Measurements from ENCODE around the gene TMED10.
"Not testable (repeated sequence)": the region's sequence is repeated elsewhere in the genome, so short reads cannot be mapped to it uniquely, and the experiment has no call there.

The TMED10 gene

GRCh38 chr14:75162631-75163030 lies 13.8 kb downstream of the TMED10 start:
- no peak for FAIRE-seq

GRCh38 chr14:75158843-75159614 lies 17.4 kb downstream of the TMED10 start:
- no peak for DNase-seq (ENCODE audit: low spot score)
- no peak for FAIRE-seq

More at GRCh38 chr14:75162631-75163030, 13.8 kb downstream of the TMED10 start:
- DNase-seq (ENCODE audit: low spot score): no peak

GRCh38 chr14:75156901-75157300 lies 19.5 kb downstream of the TMED10 start:
- FAIRE-seq (no peak), DNase-seq (ENCODE audit: low spot score) (no peak)

- FAIRE-seq: no peak
- DNase-seq (ENCODE audit: low spot score): no peak
Measured at GRCh38 chr14:75156111-75156510, 20.3 kb downstream of the TMED10 start.

- DNase-seq (ENCODE audit: low spot score): no peak
- no peak for FAIRE-seq
Measured at GRCh38 chr14:75155169-75155568, 21.2 kb downstream of the TMED10 start.

- no peak for DNase-seq (ENCODE audit: low spot score)
- no peak for FAIRE-seq
Measured at GRCh38 chr14:75153295-75153694, 23.1 kb downstream of the TMED10 start.

GRCh38 chr14:75151851-75152250 lies 24.6 kb downstream of the TMED10 start:
- FAIRE-seq (no peak), DNase-seq (ENCODE audit: low spot score) (no peak)

GRCh38 chr14:75150637-75151036 lies 25.8 kb downstream of the TMED10 start:
- not testable (repeated sequence) for DNase-seq (ENCODE audit: low spot score); FAIRE-seq

- no peak for DNase-seq (ENCODE audit: low spot score)
- FAIRE-seq: no peak
Measured at GRCh38 chr14:75150150-75150549, 26.3 kb downstream of the TMED10 start.

- FAIRE-seq (no peak), DNase-seq (ENCODE audit: low spot score) (no peak)
Measured at GRCh38 chr14:75147423-75148071, 28.9 kb downstream of the TMED10 start.

- DNase-seq (ENCODE audit: low spot score): no peak
- FAIRE-seq: no peak
Measured at GRCh38 chr14:75144944-75145343, 31.5 kb downstream of the TMED10 start.

GRCh38 chr14:75143761-75144527 lies 32.5 kb downstream of the TMED10 start:
- FAIRE-seq (no peak), DNase-seq (ENCODE audit: low spot score) (no peak)

GRCh38 chr14:75142494-75142893 lies 33.9 kb downstream of the TMED10 start:
- FAIRE-seq (no peak), DNase-seq (ENCODE audit: low spot score) (no peak)

GRCh38 chr14:75141967-75142366 lies 34.4 kb downstream of the TMED10 start:
- FAIRE-seq (no peak), DNase-seq (ENCODE audit: low spot score) (no peak)

- no peak for DNase-seq (ENCODE audit: low spot score)
- FAIRE-seq: no peak
Measured at GRCh38 chr14:75141062-75141461, 35.4 kb downstream of the TMED10 start.

- no peak for DNase-seq (ENCODE audit: low spot score)
- no peak for FAIRE-seq
Measured at GRCh38 chr14:75140620-75141019, 35.8 kb downstream of the TMED10 start.

GRCh38 chr14:75139185-75139584 lies 37.2 kb downstream of the TMED10 start:
- FAIRE-seq (no peak), DNase-seq (ENCODE audit: low spot score) (no peak)

- FAIRE-seq: no peak
- no peak for DNase-seq (ENCODE audit: low spot score)
Measured at GRCh38 chr14:75138492-75138891, 37.9 kb downstream of the TMED10 start.

GRCh38 chr14:75134644-75135043 lies 41.8 kb downstream of the TMED10 start:
- DNase-seq (ENCODE audit: low spot score): no peak
- no peak for FAIRE-seq

GRCh38 chr14:75133597-75133996 lies 42.8 kb downstream of the TMED10 start:
- DNase-seq (ENCODE audit: low spot score) (no peak), FAIRE-seq (no peak)

- DNase-seq (ENCODE audit: low spot score) (peak; percentile 48), FAIRE-seq (peak; percentile 27)
Measured at GRCh38 chr14:75132382-75133086, 43.9 kb downstream of the TMED10 start.

GRCh38 chr14:75128596-75128990 lies 47.8 kb downstream of the TMED10 start:
- DNase-seq (ENCODE audit: low spot score) (no peak), FAIRE-seq (no peak)
